NCI-H128 (cell line): ENCODE data around the gene UBE2C.
A peak's percentile ranks its signal among the peaks of the same experiment; 100 is the strongest.

Source experiments
- DNase-seq: peaks from one replicate; lab custom pipeline; 2025; ENCODE audit not compliant: unreplicated experiment; lab: John Stamatoyannopoulos, UW

The UBE2C gene

DNA sequence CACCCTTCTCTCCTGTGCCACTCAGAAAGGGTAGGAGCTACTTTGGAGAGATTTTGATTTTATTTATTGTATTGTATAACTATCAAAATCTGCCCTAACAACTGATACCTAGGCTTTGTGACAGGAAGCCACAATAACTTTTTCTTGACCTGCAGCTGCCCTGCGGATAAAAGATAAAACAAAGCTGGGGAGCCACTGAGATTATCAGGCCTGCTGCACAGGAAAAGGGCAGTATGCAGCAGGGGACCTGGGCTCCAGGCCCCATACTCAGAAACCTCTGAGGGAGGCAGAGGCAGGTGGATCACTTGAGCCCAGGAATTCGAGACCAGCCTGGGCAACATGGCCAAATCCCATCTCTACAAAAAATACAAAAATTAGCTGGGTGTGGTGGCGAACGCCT, 20.2 kb downstream of the UBE2C start:
- no peak for DNase-seq

DNA sequence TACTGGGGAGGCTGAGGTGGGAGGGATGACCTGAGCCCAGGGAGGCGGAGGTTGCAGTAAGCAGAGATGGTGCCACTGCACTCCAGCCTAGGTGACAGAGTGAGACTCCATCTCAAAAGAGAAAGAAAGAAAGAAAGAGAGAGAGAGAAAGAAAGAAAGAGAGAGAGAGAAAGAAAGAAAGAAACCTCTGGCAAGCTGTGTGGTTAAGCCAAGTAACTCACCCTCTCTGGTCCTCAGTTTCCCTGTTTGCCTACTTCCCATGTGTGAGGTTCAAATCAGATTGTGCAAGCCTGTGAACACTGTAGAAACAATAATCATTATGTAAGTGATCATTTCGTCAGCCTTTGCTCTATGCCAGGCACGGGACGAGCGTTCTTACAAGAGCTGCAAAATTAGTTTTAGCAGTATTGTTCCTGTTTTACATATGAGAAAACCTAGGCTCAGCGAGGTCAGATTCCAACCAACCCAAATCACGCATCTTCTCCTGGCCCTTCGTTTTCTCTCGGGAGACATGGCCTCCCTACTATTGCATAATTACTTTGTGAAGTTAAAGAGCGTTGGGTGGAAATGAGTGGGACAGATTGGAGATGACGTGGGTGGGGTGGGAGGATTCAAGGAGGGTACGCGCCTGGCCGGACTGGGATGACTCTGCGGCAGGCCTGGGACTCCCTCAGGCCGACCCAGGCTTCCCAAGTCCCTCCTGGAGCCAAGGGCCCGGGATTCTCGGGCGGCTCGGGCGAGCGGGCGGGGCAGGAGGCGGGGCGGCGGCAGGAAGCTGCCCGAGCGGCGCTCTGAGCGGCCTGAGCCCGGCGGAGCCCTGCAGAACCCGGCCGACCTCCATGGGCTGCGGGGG, 20.8 kb downstream of the UBE2C start, which contains the start of gene SNX21:
Gene SNX21, plus strand, starts transcription at position 770 of the 853 bp plus-strand sequence. CDS start 121 bp downstream, outside the sequence.
- peak; percentile 47 for DNase-seq

DNA sequence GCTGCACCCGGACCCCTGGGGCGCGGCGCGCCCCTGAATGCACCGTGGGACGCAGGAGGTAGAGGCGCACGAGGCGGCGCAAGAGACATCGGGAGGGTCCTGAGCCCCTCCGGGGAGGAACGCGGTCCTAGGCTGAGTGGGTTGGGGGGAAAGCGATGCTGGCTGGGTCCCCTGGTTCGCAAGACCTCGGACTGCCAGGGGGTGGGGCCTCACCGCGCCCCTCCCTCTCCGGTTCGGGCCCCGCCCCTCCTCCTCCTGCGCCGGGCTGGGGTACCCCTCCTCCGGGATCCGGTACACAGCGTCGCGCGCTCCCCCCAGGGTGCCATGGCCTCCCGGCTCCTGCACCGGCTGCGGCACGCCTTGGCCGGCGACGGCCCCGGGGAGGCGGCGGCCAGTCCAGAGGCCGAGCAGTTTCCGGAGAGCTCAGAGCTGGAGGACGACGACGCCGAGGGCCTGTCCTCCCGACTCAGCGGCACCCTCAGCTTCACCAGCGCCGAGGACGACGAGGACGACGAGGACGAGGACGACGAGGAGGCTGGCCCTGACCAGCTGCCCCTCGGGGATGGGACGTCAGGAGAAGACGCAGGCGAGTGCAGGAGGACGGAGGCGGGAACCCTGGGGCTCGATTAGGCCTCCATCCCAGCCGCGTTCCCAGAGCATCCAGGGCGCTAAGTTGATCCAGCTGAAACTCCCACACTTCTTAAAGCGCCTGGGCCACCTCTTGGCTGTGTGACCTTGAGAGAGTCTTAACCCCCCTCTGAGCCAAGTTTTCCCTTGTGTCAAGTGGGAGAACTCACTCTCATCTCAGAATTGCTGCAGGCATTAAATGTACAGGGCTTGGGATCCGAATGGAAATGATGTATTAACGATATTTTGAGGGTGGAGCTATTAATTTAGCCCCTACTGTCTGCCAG, 21.7 kb downstream of the UBE2C start:
- DNase-seq: peak; percentile 47

- DNase-seq: no peak
Observed at GRCh38 chr20:45834797-45835161, 22.3 kb downstream of the UBE2C start.

DNA sequence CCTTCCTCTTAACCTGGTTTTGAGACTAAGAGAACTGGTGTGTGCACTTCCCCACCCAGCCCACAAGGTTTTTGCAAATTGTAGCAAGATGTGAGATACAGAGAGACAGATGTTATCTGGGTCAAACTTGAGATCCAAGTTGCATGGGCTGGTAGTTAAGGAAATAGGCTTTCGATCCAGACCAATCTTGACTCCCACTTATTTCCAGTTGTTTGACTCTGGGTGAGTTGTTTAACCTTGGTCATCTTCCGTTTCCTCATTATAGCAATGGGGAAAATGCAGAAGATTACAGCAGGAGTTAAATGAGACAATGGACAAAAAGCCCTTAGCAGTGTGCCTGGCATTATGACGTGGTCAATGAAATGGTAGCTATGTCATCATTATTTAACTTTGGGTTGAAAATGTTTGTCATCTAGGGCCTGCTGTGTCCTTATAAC, 22.9 kb downstream of the UBE2C start:
- no peak for DNase-seq

DNA sequence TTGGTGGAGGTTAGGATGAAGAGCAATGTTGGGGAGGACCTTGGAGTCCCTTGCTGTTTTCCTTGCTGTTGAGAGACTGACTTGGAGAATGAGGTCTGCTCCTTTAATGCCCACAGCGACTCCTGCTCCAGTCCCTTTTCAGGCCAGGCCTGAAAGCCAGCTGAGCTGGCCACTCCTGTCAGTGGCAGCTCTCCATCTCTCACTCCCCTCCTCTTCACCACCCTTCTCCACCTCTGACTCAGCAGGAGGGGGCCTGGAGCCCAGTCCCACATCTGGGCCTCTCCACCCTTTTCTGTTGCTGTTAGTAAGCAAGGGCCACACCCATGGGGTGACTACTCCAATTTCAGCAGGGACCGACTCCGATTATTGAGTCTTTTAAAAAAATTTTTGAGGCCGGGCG, 23.4 kb downstream of the UBE2C start:
- DNase-seq: no peak

GRCh38 chr20:45836841-45837240, 24.4 kb downstream of the UBE2C start:
- no peak for DNase-seq

DNA sequence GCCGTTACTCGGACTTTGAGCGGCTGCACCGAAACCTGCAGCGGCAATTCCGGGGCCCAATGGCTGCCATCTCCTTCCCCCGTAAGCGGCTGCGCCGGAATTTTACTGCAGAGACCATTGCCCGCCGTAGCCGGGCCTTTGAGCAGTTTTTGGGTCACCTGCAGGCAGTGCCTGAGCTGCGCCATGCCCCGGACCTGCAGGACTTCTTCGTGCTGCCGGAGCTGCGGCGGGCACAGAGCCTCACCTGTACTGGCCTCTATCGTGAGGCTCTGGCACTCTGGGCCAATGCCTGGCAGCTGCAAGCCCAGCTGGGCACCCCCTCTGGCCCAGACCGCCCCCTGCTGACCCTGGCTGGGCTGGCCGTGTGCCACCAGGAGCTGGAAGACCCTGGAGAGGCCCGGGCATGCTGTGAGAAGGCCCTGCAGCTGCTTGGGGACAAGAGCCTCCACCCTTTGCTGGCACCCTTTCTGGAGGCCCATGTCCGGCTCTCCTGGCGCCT, 28.3 kb downstream of the UBE2C start:
- DNase-seq: no peak

- DNase-seq: no peak
Observed at GRCh38 chr20:45841407-45842129, 29.1 kb downstream of the UBE2C start.

GRCh38 chr20:45842169-45842812, 29.8 kb downstream of the UBE2C start:
- no peak for DNase-seq

DNA sequence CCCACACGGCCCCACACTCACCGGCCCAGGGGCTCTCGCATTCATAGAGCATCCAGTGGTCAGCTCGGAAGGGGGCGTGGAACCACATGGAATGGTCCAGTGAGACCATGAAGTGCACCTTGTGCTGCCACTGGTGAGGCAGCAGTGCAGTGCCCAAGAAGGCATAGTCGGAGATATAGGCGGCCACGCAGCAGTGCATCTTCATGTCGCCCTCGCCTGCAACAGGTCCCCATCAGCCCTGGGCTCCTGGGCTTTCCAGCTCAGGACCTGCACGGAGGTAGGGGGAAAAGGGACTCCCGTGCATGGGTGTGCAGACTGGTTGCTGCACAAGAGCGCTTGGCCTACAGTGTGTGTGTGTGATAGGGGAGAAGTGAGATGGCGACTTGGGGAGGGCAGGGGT, 31.1 kb downstream of the UBE2C start:
- no peak for DNase-seq

- DNase-seq: no peak
Observed at GRCh38 chr20:45845452-45845851, 33.0 kb downstream of the UBE2C start.

GRCh38 chr20:45848421-45848820, 36.0 kb downstream of the UBE2C start:
- DNase-seq: no peak

- DNase-seq: no peak
Observed at GRCh38 chr20:45848969-45849582, 36.6 kb downstream of the UBE2C start.

DNA sequence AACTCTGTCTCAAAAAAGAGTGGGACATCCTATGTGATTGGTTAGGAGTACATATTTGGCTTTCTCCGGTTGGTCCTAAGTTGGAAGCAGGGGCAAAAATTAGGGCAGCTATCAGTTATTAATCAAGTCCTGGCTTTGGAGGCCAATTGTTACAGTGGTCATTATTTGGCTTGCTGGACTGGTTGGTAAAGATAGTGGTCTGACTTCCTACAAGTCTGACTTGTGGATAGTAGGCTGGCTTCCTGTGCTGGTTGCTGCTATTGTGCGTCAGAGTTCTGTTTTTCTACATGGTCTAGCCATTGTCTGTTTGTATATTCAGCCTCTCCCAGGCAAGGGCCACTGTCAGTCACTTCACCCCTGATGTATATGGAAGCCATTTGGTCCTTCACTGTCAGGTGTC, 37.8 kb downstream of the UBE2C start:
- no peak for DNase-seq

- DNase-seq: no peak
Observed at GRCh38 chr20:45850926-45851325, 38.5 kb downstream of the UBE2C start.

GRCh38 chr20:45851501-45851900, 39.1 kb downstream of the UBE2C start:
- no peak for DNase-seq

- no peak for DNase-seq
Observed at GRCh38 chr20:45852326-45852725, 39.9 kb downstream of the UBE2C start.

GRCh38 chr20:45853484-45853883, 41.0 kb downstream of the UBE2C start:
- no peak for DNase-seq
